GM18858 (cell line): ENCODE data around the gene ASPG.

ENCODE experiments used
- ATAC-seq: cut with Tn5 transposase; IDR thresholded peaks from one replicate; pipeline ENCODE4 v1.9.1; 2021; ENCODE audit not compliant: unreplicated experiment

Gene ASPG

DNA sequence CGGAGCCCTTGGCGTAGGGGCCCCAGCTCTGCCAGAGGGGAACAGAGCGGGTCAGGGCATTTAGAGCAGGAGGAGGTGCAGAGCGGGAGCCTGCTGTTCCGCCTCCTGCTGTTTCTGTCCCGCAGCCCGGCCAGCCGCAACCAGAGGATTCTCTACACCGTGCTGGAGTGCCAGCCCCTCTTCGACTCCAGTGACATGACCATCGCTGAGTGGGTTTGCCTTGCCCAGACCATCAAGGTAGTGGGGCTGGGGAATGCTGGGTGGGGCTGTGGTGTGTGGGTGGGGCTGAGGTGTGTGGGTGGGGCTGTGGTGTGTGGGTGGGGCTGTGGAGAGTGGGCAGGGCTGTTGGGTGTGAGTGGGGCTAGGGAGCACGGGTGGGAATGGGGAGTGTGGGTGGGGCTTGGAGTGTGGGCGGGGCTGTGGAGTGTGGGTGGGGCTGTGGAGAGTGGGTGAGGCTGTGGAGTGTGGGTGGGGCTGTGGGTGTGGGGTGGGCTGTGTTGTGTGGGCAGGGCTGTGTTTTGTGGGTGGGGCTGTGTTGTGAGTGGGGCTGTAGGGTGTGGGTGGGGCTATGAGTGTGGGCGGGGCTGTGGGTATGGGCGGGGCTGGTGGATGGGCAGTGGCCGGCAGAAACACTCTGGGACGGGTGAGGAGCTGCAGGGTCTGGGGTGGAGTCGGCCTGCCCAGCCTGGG lies 8.0 kb downstream of the ASPG start:
- ATAC-seq = no peak

DNA sequence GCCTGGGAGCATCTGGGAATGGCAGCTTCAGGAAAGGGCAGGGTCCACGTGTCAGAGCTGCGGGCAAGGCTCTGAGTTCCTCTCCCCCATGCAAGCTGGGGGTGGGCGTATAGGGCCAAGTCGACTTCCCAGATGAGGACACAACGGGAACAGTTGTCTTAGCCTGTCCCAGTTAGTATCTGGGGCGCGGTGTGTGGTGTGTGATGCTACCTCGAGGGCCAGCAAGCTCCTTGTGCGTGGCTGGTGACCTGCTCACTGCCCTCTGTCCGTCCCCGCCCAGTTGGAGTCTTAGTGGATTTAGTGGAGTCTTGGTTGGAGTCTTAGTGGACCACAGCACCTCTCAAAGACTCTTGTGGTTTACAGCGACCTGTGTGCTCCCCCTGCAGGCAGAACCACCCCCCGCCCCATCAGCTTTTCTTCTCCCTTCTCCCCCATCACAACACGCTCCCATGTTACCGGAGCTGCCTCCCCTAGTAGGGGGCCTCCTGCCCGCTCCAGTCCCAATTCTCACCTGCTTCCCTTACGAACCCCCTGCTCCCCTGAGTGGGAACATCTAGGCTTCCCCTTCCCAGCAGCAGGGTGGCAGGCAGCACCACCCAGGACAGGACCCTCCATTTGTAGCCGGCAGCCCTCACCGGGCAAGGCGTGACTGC lies 8.7 kb downstream of the ASPG start:
- ATAC-seq = no peak

DNA sequence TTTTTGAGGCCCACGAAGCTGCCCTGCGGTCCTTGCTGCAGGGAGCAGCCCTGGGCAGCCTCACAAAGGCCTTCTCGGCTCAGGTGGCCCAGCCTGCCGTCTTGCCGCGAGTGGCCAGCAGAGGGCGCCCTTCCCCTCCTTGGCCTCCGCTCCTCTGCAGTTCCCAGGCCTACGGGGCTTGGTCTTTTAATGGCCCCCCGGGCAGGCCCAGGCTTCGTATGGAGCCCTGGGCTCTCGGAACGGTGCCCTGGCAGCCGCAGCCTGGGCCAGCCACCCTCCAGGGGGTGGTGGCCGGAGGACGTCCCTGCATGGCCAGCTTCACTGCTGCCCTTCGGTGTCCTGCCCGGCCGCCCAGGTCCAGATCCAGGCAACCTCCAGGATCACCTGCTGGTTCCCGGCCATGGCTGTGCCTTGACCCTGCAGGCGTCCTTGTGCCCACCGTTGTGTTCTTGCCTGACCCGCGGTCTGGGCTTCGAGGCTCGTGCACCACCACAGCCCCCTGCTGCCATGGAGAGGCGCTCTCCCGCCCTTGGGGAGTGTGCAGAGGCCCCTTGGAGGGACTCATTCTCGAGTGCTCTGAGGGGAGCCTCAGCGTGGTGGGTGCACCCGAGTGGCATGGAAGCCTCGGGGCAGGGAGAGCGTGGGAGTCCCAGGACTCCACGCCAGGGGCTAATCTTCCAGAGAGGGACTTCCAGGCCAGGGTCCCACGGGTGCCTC lies 9.4 kb downstream of the ASPG start:
- no peak for ATAC-seq

DNA sequence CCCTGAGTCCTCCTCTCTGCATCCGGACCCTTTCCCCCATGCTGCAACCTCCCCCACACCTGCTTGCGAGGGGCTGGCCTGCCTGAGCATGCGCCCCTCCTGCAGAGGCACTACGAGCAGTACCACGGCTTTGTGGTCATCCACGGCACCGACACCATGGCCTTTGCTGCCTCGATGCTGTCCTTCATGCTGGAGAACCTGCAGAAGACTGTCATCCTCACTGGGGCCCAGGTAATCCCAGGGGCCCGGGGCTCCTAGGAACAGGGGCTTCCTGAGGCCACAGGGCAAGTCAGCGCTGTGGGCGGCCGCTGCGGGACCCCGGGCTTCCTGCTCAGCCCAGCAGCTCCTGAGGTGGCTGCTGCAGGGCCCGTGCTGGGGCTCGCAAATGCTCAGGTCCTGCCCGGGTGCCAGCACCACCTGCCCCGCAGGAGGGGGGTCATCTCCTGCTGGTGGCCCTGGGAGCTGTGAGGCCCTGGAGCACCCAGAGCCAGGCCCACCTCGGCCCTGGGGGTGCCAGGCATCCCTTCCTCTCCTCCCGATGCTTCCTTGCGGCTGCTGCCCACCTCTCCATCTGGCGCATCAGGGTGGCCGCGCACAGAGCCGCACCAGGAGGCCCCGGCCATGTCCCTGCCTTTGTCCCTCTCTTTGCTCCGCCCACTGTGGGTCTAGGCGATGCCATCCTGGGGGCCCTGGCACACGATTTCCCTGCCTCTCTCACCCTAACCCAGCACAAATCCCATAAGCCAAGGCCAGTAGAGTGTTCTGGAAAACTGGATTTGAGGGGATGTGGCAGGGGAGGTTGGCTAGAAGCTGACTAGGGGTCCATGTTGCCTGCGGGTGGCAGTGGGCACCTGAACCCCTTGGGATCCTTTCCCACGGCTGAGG lies 10.2 kb downstream of the ASPG start:
- ATAC-seq = no peak

DNA sequence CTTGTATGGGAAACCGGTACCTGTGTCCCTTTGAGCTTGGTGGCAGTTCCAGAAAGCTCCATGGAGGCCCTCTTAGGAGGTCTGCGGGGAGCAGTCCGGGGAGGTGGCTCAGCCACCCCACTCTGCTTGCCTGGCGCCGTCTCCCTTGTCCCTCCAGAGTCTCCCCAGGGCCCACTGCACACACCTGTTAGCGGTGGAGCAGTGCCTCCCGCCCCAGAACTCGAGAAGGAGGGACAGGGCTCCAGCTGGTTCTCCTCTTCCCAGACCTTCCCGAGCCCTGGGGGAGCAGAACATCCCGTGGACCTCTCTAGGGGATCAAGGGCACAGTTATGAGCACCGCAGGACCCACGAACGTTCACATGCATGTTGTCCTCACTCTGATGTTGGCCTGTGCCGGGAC lies 10.8 kb downstream of the ASPG start:
- ATAC-seq = no peak

DNA sequence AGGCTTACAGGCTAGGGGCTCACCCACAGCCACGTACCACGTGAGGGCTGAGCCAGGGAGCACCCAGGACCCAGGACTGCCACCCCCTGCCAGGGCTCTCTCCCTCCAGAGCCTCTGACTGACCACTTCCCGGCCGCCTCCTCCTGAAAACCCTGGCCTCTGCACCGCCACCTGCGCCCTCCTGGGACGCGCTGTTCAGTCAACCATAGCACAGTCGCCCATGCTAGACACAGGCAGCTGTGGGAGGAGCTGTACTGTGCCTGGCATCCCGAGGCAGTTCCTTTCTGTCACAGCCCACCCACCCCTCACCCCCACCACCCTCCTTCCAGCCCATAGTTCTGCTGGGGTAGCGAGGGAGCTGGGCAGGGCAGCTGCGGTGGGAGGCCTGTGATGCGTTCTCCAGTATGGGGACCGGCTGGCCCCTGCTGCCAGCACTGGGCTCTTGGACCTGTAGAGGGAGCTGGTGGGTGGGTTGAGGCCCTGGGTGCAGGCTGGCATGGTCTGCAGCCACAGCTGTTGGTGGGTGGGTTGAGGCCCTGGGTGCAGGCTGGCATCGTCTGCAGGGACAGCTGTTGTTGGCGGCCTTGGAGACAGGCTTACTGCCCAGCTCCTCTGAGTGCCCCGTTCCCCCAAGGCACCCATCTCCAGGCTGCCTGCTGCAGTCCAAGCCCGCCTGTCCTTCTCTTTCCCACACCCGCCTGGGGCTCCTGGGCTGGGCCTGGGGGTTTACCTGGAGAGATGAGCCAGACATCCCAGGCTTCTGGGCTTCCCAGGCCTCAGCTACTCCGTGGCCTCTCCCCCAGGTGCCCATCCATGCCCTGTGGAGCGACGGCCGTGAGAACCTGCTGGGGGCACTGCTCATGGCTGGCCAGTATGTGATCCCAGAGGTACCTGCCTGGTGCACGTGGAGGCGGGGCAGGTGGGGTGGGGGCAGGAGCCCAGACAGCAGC lies 11.5 kb downstream of the ASPG start:
- ATAC-seq = no peak

DNA sequence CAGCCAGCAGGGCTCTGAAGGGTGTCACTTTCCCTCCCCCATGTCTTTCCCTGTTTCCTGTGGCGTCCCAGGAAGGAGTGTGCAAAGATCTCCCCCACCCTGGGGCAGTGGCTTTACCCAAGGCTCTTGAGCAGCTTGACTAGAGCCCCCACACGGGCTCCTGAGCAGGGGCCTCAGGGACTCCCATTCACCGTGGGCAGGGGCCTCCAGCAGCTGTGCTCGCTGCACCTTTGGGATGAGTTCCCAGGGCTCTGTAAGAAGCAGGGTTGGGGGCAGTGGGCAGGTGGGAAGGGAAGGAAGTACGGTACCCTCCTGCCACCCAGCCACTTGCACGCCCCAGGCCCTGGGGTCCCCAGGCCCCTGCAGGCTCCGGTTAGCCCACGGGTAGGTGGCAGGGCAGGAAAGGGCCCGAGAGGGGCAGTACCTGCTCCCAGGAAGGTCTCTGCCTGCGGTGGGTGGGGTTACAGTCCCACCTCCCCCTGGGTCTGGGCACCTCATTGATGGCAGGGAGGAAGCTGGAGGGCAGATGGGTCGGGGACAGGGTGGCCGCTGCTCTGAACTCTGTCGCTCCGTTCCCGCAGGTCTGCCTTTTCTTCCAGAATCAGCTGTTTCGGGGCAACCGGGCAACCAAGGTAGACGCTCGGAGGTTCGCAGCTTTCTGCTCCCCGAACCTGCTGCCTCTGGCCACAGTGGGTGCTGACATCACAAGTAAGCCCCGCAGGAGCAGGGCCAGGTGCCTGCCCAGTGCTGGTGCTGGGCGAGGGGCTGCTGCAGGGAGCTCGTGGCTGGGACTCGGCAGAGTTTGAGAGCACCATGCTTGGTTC lies 13.0 kb downstream of the ASPG start:
- no peak for ATAC-seq

DNA sequence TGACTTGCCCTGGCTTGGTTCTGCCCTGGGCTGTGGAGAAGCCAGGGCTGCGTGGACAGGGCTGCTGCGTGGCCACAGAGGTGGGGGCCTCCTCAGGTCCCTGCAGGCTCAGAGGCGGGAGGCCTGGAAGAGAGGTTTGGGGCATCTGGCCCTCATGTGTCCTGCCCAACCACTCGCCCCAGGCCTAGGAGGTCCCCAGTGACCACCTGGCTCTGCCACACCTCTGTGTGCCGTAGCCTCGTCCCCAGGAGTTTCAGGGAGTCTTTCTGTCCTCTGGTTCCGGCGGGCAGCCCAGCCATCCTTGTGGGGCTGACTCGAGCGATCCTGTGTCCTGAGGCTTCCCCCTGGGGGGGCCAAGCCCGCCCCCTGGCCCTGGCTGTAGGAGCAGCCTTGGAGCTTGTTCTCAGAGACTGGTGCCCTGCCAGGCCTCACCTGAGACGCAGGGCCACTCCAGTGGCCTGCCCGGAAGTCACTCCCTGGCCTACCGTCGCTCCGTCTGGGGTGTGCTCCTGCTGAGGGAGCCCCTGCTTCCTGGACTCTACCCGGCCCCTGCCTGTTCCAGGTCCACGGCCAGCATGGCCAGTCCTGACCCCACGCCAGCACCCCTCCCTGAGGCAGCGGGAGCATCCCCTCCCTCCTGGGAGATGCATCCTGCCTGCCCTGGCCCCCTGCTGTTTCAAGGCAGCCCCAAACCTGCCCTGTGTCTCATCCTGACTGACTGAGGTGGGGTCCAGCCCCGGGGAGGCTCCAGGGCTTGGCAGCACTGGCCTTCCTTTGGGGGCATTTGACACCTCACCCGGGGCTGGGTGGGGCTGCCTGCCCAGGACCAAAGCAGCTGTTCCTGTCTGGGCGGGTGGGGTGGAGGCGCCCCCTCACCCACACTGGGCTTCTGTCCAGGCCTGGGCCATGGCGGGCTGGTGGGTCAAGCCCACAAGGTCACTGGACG lies 13.9 kb downstream of the ASPG start:
- ATAC-seq = no peak

DNA sequence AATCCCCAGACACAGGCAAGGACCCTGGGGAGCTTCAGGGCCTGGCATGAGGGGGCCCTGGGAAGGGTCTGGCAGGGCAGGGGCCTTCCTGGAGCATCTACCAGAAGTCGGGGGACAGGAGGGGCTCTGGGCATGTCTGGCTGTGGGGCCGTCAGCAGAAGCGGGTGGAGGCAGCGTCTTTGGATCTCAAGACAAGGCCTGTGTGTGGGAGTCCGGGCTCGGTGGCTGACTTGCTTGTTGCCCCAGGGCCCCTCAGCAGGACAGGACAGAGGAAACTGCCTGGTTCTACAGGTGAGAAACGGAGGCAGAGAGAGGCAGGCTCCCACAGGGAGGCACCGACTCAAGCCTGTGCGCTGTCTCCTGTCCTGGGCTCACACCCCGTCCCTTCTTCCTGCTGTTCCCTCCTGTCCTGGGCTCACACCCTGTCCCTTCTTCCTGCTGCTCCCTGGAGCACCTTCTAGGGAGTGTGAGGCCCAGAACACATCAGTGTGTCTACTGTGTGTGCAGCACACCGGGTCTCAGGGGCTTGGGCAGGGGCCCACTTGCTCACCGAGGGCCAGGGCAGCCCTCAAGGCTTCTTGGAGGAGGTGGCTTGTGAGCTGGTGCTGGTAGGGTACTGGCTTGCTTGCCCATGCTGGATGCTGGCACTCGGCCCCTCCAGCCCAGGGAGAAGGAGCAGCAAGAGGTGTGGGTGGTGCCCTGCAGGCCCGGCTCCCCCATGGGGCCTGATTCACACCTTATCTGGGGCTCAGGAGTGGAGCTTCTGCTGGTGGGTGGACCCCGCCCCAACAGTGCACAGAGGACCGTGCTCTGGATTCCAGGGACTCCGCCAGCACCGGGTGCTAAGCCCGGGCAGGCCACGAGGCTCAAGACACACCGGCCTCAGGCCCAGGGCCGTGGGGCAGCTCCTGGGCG lies 14.9 kb downstream of the ASPG start:
- no peak for ATAC-seq

DNA sequence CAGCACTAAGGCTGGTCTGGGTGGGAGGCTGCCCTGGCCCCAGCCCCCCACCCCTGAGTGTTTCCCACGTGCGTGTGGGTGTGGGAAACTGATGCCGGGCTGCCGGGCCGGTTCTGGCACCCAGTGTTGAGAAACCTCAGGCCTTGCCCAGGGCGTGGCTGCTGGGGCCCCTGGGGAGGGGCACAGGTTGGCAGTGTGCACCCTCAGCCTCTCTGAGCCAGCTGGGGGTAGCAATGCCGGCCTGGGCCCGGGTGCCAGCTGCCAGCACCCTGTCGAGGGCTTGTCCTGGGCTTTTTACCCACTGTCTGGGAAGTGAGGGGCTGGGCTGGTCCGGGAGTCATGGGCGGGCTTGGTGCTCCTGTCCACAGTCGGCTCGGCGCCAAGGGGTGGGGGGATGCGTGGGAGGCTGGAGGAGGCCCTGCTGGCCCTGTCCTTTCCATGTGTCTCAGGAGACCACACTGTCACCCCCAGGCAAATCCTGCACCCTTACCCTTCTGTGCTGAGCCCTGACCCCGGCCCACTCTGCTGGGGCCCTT lies 15.7 kb downstream of the ASPG start:
- no peak for ATAC-seq

DNA sequence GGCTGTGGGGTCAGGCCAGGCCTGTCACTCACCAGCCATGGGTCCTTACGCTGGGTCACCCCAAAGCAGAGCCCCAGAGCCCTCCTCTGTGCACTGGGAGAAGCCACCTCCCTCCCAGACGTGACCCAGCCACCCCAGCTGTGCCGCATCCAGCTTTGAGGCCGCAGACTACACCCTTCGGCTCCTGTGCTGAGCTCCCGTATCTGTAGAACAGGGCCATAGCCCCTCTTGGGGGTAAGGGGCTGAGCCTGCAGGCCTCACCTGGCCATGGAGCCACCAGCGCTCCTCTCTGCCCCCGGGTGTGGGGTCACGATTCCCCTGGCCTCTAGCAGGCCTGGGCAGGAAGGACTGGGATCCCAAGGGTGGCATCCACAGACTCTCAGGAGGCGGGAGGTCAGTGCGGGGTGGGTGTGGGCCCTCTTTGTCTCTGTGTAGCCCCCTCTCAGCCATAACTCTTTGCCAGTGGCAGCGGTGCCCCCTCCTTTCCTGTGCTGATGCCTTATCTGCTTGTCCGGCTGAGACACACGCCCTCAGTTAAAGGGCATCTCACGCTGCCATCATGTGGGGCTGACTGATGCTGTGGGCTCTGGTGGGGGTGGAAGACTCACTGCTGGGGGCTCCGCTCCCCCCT lies 16.3 kb downstream of the ASPG start:
- ATAC-seq = no peak

DNA sequence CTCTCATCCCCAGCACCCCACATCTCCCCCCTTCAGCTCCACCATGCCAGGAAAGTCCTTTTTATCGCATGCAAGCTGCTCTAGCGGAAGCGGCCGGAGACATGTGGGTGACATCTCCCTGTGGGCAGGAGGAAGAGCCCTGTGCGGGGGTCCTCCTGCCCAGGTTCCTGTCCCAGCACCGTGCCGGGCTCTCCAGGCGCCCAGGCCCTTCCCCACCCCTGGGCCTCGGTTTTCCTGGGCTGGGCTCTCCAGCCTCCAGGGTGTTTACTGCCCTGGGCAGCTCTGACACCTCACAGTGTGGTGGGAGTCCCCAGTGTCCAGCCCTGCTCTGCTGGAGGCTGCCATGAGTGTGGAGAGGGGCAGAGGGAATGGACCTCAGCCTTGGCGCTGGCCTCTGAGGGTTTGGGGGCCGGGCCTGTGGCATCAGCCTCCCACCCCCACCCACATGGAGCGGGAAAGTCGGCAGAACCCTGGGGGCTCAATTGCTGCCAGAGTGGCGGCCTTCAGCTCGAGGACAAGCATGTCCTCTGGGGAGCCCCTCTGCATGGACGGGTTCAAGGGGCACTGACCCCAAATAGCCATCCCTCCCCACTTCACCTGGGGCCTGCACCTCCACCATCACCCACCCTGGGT lies 16.9 kb downstream of the ASPG start:
- ATAC-seq = no peak

DNA sequence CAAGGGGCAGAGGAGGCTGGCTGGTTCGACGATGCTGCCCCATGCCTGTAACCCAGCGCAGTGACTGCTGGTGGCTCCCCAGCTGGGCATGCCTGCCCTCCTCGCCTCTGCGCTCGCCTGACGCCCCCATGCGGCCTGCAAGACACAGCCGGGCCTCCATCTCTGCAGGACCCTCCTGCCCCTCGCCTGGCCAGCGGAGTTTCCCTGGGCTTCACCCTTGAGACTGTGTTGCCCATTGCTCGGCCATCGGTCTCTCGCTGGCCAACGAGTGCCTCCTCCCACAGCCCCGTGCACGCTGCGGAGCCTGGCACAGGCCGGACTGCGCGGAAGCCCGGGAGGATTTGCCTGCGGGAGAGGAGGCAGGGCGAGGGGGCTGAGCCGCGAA lies 17.6 kb downstream of the ASPG start:
- no peak for ATAC-seq

DNA sequence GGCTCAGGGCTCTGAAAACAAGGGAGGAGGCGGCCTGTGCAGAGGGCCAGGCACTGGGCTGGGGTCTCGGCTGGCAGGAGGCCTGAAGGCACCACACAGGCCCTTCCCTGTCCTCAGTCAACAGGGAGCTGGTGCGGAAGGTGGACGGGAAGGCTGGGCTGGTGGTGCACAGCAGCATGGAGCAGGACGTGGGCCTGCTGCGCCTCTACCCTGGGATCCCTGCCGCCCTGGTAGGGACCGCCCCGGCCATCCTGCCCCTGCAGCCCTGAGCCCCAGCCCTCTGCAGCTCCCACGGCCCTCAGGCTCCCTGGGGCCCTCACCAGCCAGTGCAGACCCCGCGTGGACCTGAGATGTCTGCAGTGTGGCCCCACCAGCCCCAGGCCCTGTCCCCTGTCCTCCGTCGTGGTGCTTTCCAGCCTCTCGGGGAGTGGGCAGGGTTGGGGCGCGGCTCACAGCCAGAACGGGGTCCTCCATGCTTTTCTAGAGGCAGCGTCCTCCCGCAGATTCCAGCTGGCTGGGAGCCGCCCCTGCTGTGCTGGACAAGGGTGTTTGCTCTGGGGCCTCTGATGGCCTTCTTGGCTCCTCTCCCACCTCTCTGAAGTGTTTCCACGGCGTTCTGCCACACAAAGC lies 18.1 kb downstream of the ASPG start:
- ATAC-seq = no peak

DNA sequence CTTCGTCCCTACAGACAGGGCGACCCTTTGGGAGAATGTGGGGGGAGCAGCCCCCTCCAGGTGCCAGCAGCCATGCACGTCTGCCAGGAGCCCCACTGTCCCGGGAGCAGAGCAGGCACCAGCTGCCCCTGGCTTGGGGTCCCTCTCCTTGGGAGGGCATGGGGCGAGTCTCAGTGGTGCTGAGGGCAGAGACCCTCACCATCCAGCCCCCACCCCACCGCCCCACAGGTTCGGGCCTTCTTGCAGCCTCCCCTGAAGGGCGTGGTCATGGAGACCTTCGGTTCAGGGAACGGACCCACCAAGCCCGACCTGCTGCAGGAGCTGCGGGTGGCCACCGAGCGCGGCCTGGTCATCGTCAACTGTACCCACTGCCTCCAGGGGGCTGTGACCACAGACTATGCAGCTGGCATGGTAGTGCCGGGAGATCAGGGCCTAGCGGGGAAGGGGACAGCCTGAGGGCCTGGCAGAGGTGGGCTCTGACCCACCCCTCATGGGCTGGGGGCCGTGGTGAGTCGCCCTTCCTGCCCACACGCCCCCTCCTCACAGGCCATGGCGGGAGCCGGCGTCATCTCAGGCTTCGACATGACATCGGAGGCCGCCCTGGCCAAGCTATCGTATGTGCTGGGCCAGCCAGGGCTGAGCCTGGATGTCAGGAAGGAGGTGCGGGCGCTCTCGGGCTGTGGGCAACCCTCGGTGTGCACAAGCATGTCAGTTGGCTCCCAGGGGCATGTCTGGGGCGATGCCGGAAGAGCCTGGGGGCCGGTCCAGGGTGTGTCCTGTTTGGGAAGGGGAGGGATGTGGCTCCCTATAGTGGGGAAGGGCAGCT lies 18.8 kb downstream of the ASPG start:
- no peak for ATAC-seq
